ENCODE data around the gene ITIH2.

Gene ITIH2

GRCh38 chr10:7797582-7797981 lies 94.5 kb downstream of the ITIH2 start:
- peak; percentile 89 for DNase-seq (ENCODE audit: low spot score)
